ENCODE data around the gene LAMP1. TPM values are rescaled to one million over a fixed set of nuclear protein-coding genes. Genes with fewer than 3 reads are reported as not detected.

LAMP1 gene
- total and polyA plus RNA-seq, 2 donors: 50.7 to 85.4 TPM

GRCh38 chr13:113319371-113319770 is 22.3 kb downstream of the LAMP1 start:
- H3K27ac ChIP-seq (ENCODE audit: low read depth in 1 of 2, low read length in 1 of 2): no peak overlapping the region
- no peak for DNase-seq (ENCODE audit: low read depth in 6 of 9, low spot score in 9 of 9)
- 97% methylated on average over 14 of the region's 14 CpGs for WGBS
- H3K9me3 ChIP-seq (ENCODE audit: control insufficient read depth in 2 of 2, insufficient read depth in 1 of 2, low read length in 1 of 2): peaks cover 0 to 1% of the 10 kb centered on the region in 2 donors
- H3K4me1 ChIP-seq (ENCODE audit: control insufficient read depth in 2 of 2, insufficient read depth in 2 of 2, low read length in 2 of 2): no peaks in the 10 kb centered on the region
- no peaks in the 10 kb centered on the region for H3K27me3 ChIP-seq (ENCODE audit: control insufficient read depth in 2 of 2, insufficient read depth in 1 of 2, low read length in 1 of 2)
- H3K4me3 ChIP-seq (ENCODE audit: low read length in 2 of 2): no peak overlapping the region
- peaks cover 66 to 79% of the 10 kb centered on the region in 2 donors for H3K36me3 ChIP-seq (ENCODE audit: control insufficient read depth in 2 of 2, insufficient read depth in 2 of 2, low read length in 1 of 2)

GRCh38 chr13:113320226-113320875 is 23.3 kb downstream of the LAMP1 start:
- H3K27me3 ChIP-seq (ENCODE audit: control insufficient read depth in 2 of 2, insufficient read depth in 1 of 2, low read length in 1 of 2): no peaks in the 10 kb centered on the region
- WGBS: 99% methylated on average over 19 of the region's 19 CpGs
- peaks cover 0 to 1% of the 10 kb centered on the region in 2 donors for H3K9me3 ChIP-seq (ENCODE audit: control insufficient read depth in 2 of 2, insufficient read depth in 1 of 2, low read length in 1 of 2)
- no peak overlapping the region for H3K27ac ChIP-seq (ENCODE audit: low read depth in 1 of 2, low read length in 1 of 2)
- H3K4me3 ChIP-seq (ENCODE audit: low read length in 2 of 2): no peak overlapping the region
- H3K36me3 ChIP-seq (ENCODE audit: control insufficient read depth in 2 of 2, insufficient read depth in 2 of 2, low read length in 1 of 2): peaks cover 66 to 85% of the 10 kb centered on the region in 2 donors
- H3K4me1 ChIP-seq (ENCODE audit: control insufficient read depth in 2 of 2, insufficient read depth in 2 of 2, low read length in 2 of 2): no peaks in the 10 kb centered on the region
- no peak for DNase-seq (ENCODE audit: low read depth in 6 of 9, low spot score in 9 of 9)

- WGBS: 97% methylated on average over 22 of the region's 22 CpGs
Observed at GRCh38 chr13:113321546-113321945, 24.5 kb downstream of the LAMP1 start.

GRCh38 chr13:113322043-113322461 is 25.0 kb downstream of the LAMP1 start:
- H3K4me1 ChIP-seq (ENCODE audit: control insufficient read depth in 2 of 2, insufficient read depth in 2 of 2, low read length in 2 of 2): no peaks in the 10 kb centered on the region
- no peak overlapping the region for H3K27ac ChIP-seq (ENCODE audit: low read depth in 1 of 2, low read length in 1 of 2)
- peaks cover 0 to 1% of the 10 kb centered on the region in 2 donors for H3K9me3 ChIP-seq (ENCODE audit: control insufficient read depth in 2 of 2, insufficient read depth in 1 of 2, low read length in 1 of 2)
- no peak for DNase-seq (ENCODE audit: low read depth in 6 of 9, low spot score in 9 of 9)
- 98% methylated on average over 17 of the region's 17 CpGs for WGBS
- no peaks in the 10 kb centered on the region for H3K27me3 ChIP-seq (ENCODE audit: control insufficient read depth in 2 of 2, insufficient read depth in 1 of 2, low read length in 1 of 2)
- peaks cover 61 to 77% of the 10 kb centered on the region in 2 donors for H3K36me3 ChIP-seq (ENCODE audit: control insufficient read depth in 2 of 2, insufficient read depth in 2 of 2, low read length in 1 of 2)
- no peak overlapping the region for H3K4me3 ChIP-seq (ENCODE audit: low read length in 2 of 2)

More at GRCh38 chr13:113321546-113321945, 24.5 kb downstream of the LAMP1 start:
- Histone ChIP-seq H3K27me3 (ENCODE audit: control insufficient read depth in 2 of 2, insufficient read depth in 1 of 2, low read length in 1 of 2) (no peaks in the 10 kb centered on the region), H3K9me3 (ENCODE audit: control insufficient read depth in 2 of 2, insufficient read depth in 1 of 2, low read length in 1 of 2) (peaks cover 0 to 1% of the 10 kb centered on the region in 2 donors), H3K4me1 (ENCODE audit: control insufficient read depth in 2 of 2, insufficient read depth in 2 of 2, low read length in 2 of 2) (no peaks in the 10 kb centered on the region), H3K36me3 (ENCODE audit: control insufficient read depth in 2 of 2, insufficient read depth in 2 of 2, low read length in 1 of 2) (peaks cover 64 to 82% of the 10 kb centered on the region in 2 donors), H3K4me3 (ENCODE audit: low read length in 2 of 2) (no peak overlapping the region), H3K27ac (ENCODE audit: low read depth in 1 of 2, low read length in 1 of 2) (no peak overlapping the region)
- no peak for DNase-seq (ENCODE audit: low read depth in 6 of 9, low spot score in 9 of 9)

- H3K27me3 ChIP-seq (ENCODE audit: control insufficient read depth in 2 of 2, insufficient read depth in 1 of 2, low read length in 1 of 2): no peaks in the 10 kb centered on the region
- no peak overlapping the region for H3K4me3 ChIP-seq (ENCODE audit: low read length in 2 of 2)
- H3K9me3 ChIP-seq (ENCODE audit: control insufficient read depth in 2 of 2, insufficient read depth in 1 of 2, low read length in 1 of 2): peaks cover 0 to 1% of the 10 kb centered on the region in 2 donors
- peaks cover 55 to 67% of the 10 kb centered on the region in 2 donors for H3K36me3 ChIP-seq (ENCODE audit: control insufficient read depth in 2 of 2, insufficient read depth in 2 of 2, low read length in 1 of 2)
- 97% methylated on average over 25 of the region's 25 CpGs for WGBS
- no peak overlapping the region for H3K27ac ChIP-seq (ENCODE audit: low read depth in 1 of 2, low read length in 1 of 2)
- no peak for DNase-seq (ENCODE audit: low read depth in 6 of 9, low spot score in 9 of 9)
- H3K4me1 ChIP-seq (ENCODE audit: control insufficient read depth in 2 of 2, insufficient read depth in 2 of 2, low read length in 2 of 2): no peaks in the 10 kb centered on the region
Observed at GRCh38 chr13:113322890-113323651, 26.0 kb downstream of the LAMP1 start.

DNA sequence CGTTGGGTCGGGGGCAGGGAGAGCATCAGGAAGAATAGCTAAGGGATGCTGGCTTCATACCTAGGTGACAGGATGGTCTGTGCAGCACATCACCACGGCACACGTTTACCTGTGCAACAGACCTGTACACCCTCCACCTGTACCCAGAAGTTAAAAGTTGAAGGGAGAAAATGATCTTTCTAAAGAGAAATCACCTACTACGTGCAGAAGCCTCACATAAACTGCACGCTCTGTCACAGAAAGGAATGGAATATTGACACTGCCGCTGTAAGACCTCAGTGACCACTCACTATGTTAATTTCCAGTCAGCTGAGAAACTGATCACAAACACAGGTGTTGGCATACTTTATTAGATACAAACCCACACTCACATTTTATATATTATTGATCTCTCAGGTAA is 26.8 kb downstream of the LAMP1 start:
- WGBS: 99% methylated on average over 7 of the region's 7 CpGs
- no peak overlapping the region for H3K27ac ChIP-seq (ENCODE audit: low read depth in 1 of 2, low read length in 1 of 2)
- no peaks in the 10 kb centered on the region for H3K4me1 ChIP-seq (ENCODE audit: control insufficient read depth in 2 of 2, insufficient read depth in 2 of 2, low read length in 2 of 2)
- H3K9me3 ChIP-seq (ENCODE audit: control insufficient read depth in 2 of 2, insufficient read depth in 1 of 2, low read length in 1 of 2): peaks cover 0 to 1% of the 10 kb centered on the region in 2 donors
- H3K36me3 ChIP-seq (ENCODE audit: control insufficient read depth in 2 of 2, insufficient read depth in 2 of 2, low read length in 1 of 2): peaks cover 48 to 59% of the 10 kb centered on the region in 2 donors
- no peak overlapping the region for H3K4me3 ChIP-seq (ENCODE audit: low read length in 2 of 2)
- DNase-seq (ENCODE audit: low read depth in 6 of 9, low spot score in 9 of 9): no peak
- H3K27me3 ChIP-seq (ENCODE audit: control insufficient read depth in 2 of 2, insufficient read depth in 1 of 2, low read length in 1 of 2): no peaks in the 10 kb centered on the region

GRCh38 chr13:113324398-113324797 is 27.4 kb downstream of the LAMP1 start:
- 94% methylated on average over 12 of the region's 12 CpGs for WGBS

GRCh38 chr13:113325779-113326178 is 28.7 kb downstream of the LAMP1 start:
- peaks cover 29 to 39% of the 10 kb centered on the region in 2 donors for H3K36me3 ChIP-seq (ENCODE audit: control insufficient read depth in 2 of 2, insufficient read depth in 2 of 2, low read length in 1 of 2)
- 96% methylated on average over 23 of the region's 23 CpGs for WGBS
- no peaks in the 10 kb centered on the region for H3K27me3 ChIP-seq (ENCODE audit: control insufficient read depth in 2 of 2, insufficient read depth in 1 of 2, low read length in 1 of 2)
- no peaks in the 10 kb centered on the region for H3K4me1 ChIP-seq (ENCODE audit: control insufficient read depth in 2 of 2, insufficient read depth in 2 of 2, low read length in 2 of 2)
- H3K27ac ChIP-seq (ENCODE audit: low read depth in 1 of 2, low read length in 1 of 2): no peak overlapping the region
- no peak for DNase-seq (ENCODE audit: low read depth in 6 of 9, low spot score in 9 of 9)
- H3K4me3 ChIP-seq (ENCODE audit: low read length in 2 of 2): no peak overlapping the region
- peaks cover 1% of the 10 kb centered on the region in 2 donors for H3K9me3 ChIP-seq (ENCODE audit: control insufficient read depth in 2 of 2, insufficient read depth in 1 of 2, low read length in 1 of 2)

More at GRCh38 chr13:113324398-113324797, 27.4 kb downstream of the LAMP1 start:
- no peaks in the 10 kb centered on the region for H3K27me3 ChIP-seq (ENCODE audit: control insufficient read depth in 2 of 2, insufficient read depth in 1 of 2, low read length in 1 of 2)
- H3K4me3 ChIP-seq (ENCODE audit: low read length in 2 of 2): no peak overlapping the region
- no peak overlapping the region for H3K27ac ChIP-seq (ENCODE audit: low read depth in 1 of 2, low read length in 1 of 2)
- peaks cover 0 to 1% of the 10 kb centered on the region in 2 donors for H3K9me3 ChIP-seq (ENCODE audit: control insufficient read depth in 2 of 2, insufficient read depth in 1 of 2, low read length in 1 of 2)
- peaks cover 43 to 53% of the 10 kb centered on the region in 2 donors for H3K36me3 ChIP-seq (ENCODE audit: control insufficient read depth in 2 of 2, insufficient read depth in 2 of 2, low read length in 1 of 2)
- DNase-seq (ENCODE audit: low read depth in 6 of 9, low spot score in 9 of 9): no peak
- H3K4me1 ChIP-seq (ENCODE audit: control insufficient read depth in 2 of 2, insufficient read depth in 2 of 2, low read length in 2 of 2): no peaks in the 10 kb centered on the region

DNA sequence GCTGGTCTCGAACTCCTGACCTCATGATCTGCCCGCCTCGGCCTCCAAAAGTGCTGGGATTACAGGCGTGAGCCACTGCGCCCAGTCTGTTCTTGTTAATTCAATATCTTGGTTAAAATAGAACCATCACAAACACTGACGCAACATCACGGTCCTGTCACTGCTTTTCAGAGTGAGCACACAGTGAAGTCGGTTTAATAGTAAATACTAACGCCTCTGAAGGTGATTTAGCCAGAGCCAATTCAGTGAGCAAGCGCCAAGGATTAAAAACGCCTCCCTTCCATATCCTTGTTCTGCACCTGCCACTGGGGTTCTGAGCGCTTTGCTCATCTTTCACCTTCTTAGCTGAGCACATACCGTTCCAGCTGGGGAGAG is 30.3 kb downstream of the LAMP1 start:
- H3K9me3 ChIP-seq (ENCODE audit: control insufficient read depth in 2 of 2, insufficient read depth in 1 of 2, low read length in 1 of 2): peaks cover 0 to 7% of the 10 kb centered on the region in 2 donors
- H3K27me3 ChIP-seq (ENCODE audit: control insufficient read depth in 2 of 2, insufficient read depth in 1 of 2, low read length in 1 of 2): no peaks in the 10 kb centered on the region
- DNase-seq (ENCODE audit: low read depth in 6 of 9, low spot score in 9 of 9): no peak
- H3K4me3 ChIP-seq (ENCODE audit: low read length in 2 of 2): no peak overlapping the region
- no peaks in the 10 kb centered on the region for H3K4me1 ChIP-seq (ENCODE audit: control insufficient read depth in 2 of 2, insufficient read depth in 2 of 2, low read length in 2 of 2)
- WGBS: 86% methylated on average over 13 of the region's 13 CpGs
- H3K27ac ChIP-seq (ENCODE audit: low read depth in 1 of 2, low read length in 1 of 2): no peak overlapping the region
- peaks cover 14 to 23% of the 10 kb centered on the region in 2 donors for H3K36me3 ChIP-seq (ENCODE audit: control insufficient read depth in 2 of 2, insufficient read depth in 2 of 2, low read length in 1 of 2)

Data from thymus (tissue), 11 donors.